NOMO-1 treated with dmso at 0.1 percent for 144 hours (cell line): ENCODE data around the gene ROR2.
A peak's percentile ranks its signal among the peaks of the same experiment; 100 is the strongest.
"Not testable (repeated sequence)": the region's sequence is repeated elsewhere in the genome, so short reads cannot be mapped to it uniquely, and the experiment has no call there.

ENCODE experiments used
- DNase-seq: peaks from one replicate; lab custom pipeline; 2025; ENCODE audit not compliant: unreplicated experiment; lab: John Stamatoyannopoulos, UW

ROR2 gene

DNA sequence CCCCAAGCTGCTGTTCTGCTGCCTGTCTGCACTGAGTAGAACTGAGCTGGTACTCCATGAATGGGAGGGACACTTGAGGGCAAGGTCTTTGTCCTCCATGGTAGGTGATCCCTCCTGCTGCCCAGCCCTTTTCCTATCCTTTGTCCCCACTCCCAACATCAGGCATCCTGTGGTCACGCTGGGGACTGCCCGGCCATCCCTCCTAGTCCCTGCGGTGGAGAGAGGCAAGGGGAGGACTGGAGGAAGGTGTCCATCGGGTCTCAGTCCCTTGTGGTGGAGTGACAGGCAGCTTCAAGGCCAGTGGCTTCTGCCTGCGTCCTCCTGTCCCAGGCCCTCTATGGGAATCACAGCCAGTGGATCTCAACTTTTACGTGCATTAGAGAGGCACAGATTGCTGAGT, 25.9 kb downstream of the ROR2 start:
- no peak for DNase-seq

DNA sequence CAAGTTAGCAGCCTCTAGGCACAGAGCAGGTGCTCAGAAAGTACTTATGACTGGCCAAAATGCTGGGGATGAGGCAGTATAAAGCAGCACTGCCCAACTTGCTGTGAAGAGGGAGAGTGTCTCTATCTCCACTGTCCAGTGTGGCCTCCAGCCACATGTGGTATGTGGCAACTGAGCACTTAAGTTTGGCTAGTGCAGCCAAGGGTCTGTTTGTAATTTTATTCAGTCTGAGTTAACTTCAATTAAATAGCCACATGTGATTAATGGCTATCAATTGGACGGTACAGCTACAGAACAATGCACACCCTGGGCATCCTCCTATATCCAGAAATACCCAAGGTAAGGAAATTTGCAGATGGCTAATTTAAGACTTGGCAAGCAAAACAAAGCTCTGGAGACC, 26.9 kb downstream of the ROR2 start:
- no peak for DNase-seq

DNA sequence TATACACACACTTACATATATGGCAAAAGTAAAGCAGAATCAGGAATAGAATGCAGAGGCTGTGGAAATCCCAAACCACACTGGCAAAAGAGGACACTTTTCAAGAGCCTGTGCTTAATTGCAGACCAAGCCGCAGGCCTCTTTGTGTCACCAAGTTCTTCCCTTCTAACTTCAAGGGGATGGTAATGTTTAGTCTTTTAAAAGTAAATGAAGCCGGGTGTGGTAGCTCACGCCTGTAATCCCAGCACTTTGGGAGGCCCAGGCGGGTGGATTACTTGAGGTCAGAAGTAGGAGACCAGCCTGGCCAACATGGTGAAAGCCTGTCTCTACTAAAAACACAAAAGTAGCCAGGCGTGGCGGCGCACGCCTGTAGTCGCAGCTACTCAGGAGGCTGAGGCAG, 28.7 kb downstream of the ROR2 start:
- no peak for DNase-seq

DNA sequence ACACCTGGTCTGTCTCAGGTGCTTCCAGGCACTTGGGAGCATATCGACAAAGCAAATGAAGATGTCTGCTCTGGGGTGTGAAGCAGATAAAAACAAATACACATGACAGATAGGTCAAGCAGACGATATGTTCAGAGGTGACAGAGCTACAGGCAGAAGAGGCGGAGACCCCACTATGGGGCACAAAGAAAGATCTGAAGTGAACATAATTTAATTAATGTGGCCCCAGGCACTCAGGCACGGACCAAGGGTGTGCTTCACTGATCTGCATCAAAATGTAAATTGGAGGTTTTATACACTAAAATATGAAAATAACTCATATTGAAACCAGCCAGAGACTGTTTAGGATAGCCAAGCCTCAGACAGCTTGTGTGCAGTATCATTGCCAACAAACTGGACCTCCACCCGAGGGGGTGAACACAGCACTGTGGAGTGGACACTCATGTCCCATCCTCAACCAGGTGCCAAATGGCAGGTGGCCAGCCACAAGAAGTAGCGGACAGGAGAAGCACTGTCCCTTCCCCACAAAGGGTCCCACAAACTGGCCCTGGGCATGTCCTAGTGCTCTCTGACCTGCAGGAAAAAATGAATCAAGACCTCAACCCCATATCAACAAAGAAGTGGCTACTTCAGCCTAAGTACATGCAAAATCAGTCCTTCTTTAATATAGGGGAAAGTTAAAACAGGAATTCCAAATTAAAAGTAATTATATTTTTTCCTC, 29.2 kb downstream of the ROR2 start:
- DNase-seq, result no peak

DNA sequence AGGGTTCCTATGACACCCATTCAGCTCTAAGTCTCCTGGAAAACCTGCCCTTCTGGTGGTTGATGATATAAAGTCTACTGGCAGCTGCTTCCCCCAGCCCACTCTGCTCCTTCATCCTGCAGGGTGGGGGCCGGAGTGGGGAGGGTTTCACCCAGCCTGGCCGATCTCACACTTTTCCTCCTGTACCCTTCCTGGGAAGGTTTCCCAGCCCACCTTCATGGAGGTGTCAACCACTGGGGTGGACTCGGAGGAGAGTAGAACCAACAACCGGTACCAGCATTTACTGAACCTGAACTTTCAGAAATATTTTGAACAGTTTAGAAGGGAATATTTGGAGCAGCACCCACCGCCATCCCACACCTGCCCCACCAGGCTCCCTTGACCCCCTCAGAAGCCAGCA, 30.4 kb downstream of the ROR2 start:
- no peak for DNase-seq

DNA sequence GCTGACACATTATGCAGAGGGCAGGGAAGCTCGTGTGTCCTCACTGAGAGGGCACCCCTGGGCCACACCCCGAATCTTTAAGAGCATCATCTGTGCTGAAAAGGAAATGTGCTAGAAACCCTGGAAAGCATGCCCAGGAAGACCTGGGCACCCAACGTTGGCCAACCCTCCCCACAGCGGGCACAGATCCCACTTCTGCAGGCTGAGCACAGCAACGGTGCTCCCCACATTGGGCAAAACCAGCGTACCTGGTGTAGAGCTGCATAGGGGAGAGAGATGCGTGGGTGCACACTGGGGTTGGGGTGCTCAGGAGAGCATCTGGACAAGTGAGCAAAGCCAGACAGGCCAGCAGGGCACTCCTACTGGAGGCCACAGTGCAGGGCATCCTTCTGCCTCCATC, 32.6 kb downstream of the ROR2 start:
- DNase-seq, result no peak

DNA sequence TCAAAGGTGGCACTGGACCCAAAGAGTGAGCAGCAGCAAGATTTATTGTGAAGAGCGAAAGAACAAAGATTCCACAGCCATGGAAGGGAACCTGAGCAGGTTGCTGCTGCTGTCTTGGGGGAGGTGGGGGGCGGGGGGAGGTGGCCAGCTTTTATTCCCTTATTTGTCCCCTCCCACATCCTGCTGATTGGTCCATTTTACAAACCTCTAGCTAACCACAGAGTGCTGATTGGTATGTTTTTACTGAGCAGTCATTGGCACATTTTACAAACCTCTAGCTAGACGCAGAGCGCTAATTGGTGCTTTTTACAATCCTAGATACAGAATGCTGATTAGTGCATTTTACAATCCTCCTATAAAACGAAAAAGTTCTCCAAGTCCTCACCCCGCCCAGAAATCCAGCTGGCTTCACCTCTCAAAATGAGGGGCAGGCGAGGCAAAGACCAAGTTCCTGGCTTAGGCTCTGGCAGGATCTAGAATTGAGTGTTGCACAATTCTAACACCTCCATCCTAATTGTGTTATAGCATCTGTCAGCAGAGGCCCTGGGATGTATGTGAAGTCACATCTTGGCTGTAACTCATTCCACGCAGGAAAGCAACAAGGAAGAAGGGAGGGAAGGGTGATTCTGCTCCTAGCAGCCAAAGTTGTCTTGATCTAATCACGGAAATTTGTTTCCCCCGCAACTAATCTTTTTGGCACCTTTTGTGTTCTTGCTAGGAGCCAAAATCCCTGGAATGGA, 34.3 kb downstream of the ROR2 start:
- DNase-seq, result no peak

DNA sequence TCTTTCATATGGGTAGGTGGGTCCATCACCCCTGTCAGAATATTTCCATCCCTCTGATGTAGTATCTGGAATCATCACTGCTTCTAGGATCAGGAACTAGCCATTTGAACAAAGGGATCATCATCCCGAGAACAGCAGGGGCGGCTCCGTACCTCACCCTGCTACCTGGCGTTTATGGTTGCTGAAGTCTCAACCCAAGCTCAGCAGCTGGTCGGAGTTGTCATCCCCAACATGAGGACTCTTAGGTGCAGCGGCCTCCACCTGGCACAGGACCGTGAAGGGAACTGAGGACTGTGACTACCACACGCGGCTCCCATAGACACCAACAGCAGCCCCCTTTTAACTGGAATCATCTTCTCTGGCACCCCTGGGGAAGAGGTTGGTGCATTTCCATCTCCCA, 35.1 kb downstream of the ROR2 start:
- no peak for DNase-seq

DNA sequence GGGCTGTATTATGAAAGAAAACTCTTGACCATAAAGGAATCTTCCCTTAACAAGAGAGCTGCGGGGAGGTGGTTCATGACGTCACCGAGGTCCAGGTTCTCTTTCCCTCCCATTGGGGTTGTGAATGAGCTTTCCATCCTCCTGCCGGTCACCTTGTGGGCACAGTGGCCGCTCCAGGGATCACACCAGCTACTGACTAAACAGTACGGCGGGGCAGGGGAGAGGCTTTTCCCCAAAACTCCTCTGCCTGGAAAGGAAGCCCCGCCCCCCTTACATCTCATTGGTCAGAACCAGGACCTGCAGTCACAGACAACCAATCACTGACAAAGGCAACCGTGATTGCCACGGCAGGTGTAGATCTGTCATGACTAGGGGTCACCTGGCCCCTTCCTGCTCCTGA, 35.6 kb downstream of the ROR2 start:
- no peak for DNase-seq

DNA sequence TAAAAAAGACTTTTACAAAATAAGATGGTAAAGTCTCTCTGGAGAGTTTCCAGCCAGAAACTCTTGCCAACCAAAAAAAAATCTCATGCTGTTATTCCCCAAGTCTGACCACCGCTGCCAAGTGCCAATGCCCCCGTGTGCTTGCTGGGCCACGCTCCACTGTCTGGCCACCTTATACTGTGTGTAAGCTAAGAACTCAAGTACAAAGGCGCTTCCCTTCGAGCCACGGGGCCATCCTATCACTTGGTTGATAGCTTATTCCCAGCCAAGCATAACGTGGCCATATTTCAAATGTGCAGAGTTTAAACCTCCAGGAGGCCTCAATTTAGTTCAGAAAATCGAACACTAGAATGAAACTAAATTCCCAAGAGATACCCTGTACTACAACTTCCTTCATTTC, 36.0 kb downstream of the ROR2 start:
- no peak for DNase-seq

DNA sequence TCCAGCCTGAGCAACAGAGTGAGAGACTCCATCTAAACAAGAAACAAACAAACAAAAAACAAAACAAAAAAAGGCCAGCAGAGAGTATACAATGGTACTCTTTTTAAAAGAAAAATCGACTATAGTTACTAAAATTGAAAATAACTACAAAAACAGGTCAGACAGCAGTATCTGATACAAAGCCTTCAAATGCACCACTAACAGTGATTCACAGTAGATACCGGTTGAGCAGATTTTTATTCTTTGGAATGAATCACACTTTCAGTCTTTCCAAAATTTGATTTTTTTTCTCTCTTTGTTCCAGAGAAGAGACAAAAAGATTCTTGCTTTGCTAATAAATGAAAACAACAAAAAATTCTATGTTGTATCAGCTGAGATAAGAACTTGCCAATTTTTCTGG, 36.9 kb downstream of the ROR2 start:
- DNase-seq, result no peak

DNA sequence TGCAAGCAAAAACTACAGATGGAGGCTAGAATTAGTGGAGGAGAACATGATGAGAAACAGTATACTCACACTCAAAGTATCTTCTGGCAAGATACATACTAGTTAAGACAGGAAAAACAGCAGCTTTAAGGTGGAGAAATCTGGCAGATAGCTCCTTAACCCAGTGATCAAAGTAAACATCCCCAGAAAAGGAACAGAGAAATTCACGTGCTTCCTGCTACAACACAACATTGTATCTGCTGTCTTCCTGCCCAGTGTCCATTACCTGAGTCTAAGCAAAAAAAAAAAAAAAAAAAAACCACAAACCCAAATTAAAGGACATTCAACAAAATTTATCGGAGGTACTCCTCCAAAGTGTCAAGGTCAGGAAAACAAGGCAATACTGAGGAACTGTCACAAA, 38.4 kb downstream of the ROR2 start:
- no peak for DNase-seq

DNA sequence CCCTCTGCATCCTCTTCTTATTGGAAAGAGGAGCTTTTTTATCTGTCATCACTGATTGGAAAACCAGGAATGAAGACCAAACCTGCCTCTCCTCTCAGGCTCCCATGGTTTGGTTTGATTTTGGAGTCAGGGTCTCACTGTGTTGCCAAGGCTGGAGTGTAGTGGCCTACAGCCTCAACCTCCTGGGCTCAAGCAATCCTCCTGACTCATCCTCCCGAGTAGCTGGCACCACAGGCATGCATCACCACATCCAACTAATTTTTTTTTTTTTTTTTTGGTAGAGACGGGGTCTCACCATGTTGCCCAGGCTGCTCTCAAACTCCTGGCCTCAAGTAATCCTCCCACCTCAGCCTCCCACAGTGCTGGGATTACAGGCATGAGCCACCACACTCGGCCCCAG, 40.8 kb downstream of the ROR2 start:
- not testable (repeated sequence) for DNase-seq

DNA sequence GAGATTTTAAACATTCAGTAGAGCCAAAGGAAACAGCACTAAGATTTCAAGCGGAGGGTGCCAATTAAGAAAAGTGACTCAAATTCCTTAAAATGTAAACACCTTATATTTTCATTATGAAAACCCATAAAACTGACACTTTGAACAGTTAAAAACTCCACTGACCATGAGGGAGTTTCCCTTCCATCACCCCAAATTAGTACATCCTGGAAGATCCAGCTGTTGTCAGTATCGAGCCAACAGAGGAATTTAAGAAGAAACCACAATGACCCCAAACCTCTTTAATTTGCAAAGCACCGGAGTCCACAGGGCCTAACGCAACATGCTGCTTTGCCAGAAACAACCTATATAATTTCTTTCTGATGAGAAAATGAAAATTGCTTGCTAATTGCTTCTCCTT, 41.3 kb downstream of the ROR2 start:
- peak; percentile 3 for DNase-seq

DNA sequence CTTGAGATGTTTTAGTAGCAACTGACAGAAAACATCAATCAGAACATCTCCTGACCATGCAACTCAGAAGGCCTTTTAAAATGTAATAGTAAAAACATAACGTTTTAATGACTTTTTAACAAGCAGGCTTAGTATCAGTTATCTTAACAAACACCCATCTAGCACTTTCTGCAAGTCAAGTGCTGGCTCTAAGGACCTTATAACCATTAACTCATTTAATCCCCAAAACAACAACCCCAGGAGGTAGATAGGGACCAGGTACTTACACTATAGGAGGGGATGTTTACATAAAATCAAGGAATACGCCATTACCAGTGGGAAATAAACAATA, 41.8 kb downstream of the ROR2 start:
- no peak for DNase-seq

DNA sequence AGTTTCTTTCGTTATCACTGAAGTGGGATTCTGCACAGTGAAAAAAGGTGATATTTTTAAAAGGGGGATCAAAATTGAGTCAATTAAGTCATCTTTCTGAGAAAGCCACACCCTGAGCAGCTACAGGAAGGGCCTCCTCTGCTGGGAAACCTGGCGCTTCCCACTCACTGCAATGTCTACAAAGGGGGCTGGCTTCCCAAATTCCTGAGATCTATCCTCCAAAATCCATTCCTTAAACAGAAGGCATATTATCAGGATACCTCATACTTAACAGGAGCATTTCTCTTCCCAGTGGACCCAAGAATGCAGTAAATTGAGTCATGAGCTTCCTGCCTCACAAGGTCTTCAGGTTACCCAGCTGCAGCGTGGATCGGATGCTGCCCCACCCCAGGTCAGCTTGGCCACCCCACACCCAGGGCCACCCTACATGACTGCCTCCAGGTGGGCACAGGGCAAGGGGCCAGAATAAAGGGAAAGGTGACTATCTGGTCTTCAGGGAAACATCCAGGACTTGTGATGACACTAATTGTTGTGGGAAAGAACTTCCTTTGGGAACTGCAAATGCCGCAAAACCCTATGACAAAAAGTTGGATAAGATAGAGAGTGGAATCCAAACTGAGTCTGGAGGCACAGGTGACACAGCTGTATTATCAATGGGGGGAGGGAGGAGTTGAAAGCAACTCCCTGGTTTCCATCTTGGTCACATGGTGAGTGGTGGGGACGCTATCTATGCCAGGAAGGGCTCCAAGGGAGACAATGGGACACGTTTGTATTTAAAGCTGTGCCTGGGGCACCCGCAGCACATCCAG, 42.3 kb downstream of the ROR2 start:
- no peak for DNase-seq

DNA sequence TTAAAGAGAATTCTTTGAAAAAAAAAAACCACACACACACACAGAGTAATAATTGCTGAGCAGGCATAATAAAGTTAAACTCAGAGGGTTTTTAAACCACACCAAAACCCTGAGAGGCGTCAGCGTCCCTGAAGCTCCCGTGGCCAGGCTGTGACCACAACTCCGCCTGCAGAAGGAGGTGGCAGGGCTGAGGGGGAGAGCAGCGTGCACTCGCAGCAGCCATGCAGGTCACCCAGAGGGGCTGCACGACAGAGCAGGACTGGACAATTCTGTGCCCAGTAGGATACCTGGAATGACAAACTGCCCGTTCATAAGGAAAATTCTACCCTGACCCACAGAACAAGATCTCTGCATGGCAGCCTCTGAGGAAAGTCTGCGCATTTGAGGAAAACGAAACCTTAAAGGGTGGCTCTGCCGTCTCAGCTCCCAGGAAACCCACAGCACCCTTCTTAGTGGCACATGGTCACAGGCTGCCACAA, 44.0 kb downstream of the ROR2 start:
- DNase-seq, result no peak

DNA sequence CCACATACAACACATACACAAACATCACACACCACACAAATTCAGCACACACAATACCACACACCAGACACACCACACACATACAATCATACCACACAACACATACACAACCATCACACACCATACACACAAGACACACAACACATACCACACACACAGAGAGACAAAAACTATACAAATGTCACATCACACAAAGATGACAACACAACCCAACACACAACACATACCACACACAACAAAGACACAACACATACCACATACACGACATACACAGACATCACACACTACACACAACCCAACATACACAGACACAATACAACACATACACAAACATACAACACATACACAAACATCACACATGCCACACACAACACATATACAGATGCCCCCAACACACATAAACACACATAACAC, 44.8 kb downstream of the ROR2 start:
- DNase-seq, result no peak

DNA sequence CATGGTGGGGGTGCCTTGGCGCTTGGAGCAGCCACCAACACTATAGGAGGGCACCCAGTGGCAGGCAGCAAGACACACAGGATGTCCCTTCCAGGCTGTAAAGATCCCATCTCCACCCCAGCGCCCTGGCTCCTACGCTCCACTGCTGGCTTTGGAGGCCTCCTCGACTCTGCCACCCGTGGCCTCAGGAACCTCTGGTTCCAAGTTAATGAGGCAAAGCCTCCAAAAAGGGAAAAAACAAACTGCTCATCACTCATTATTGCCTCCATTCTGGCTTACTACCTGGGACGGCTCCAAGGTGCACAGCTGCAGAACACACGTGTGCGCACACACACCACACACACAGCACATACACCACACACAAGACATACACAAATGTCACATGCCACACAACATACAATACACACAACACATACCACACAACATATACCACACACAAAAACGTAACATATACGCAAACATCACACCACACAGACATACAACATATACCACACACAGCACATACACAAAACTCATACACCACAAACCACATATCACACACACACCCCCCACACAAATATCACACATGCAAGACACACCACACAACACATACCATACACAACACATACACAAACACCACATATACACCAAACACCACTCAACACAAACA, 45.3 kb downstream of the ROR2 start:
- no peak for DNase-seq

DNA sequence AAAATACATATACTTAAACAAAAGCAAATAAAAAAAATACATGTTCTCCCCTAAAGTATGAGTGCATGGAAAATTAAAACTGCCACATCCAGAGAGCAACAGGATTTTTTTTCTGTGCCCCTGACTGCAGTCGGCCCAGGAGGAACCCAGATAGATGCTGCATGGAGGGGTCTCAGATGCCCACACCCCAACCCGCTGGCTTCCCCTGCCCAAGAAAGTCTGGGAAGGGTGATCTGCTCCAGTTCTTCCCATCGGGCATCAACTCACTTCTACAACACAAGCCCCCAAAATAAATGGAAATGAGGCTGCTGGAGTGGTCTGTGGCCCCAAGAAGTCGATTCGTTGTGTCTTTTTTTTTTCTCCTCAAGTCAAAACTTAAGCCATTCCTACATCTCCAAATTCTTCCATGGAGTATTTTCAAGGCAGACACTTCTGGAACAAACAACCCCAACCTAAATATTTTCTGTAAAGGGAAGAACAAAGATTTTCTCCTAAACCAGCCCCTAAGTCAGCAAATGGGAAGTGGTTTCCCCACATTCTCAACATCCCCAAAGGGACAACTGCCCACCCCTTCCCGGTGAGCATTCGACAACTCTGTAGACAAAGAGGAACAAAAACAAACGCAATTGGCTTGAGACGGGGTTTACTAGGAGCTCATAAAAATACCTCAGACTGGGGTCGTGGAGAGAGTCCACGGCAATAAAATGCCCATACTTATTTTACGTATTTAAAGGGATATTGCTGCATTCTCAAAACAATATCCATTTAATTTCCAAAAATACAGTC, 46.7 kb downstream of the ROR2 start:
- DNase-seq, result peak; percentile 1
